Calu3 (cell line): ENCODE measurements around the gene BDH2. TPM values are rescaled to one million over a fixed set of nuclear protein-coding genes. Genes with fewer than 3 reads are reported as not detected.

ENCODE experiments used
- BruUV-seq: library from RNA; stranded (reverse); fragments of 400-500 nt; replicated peaks from 2 replicates; lab custom pipeline; 2021; lab: Mats Ljungman, UMichigan
- CTCF ChIA-PET: fragments of 300-600 bp; sonication (Branson Sonifier 250); formaldehyde crosslinking; loops from one replicate; lab custom pipeline; 2022; ENCODE audit warnings: antibody characterized with exemption; lab: Charles Lee
- DNase-seq: peaks from one replicate; pipeline ENCODE4 v3.0.0; 2022
- H3K27ac Mint-ChIP-seq: one replicate; pipeline ENCODE4 v1.8.0; 2022; ENCODE audit warnings: mixed read lengths; ENCODE audit not compliant: unreplicated experiment
- H3K27me3 Mint-ChIP-seq: one replicate; pipeline ENCODE4 v1.8.0; 2022; ENCODE audit warnings: mixed read lengths; ENCODE audit not compliant: unreplicated experiment
- H3K36me3 Mint-ChIP-seq: one replicate; pipeline ENCODE4 v1.8.0; 2022; ENCODE audit warnings: mild to moderate bottlenecking, moderate library complexity, mixed read lengths; ENCODE audit not compliant: insufficient read depth, unreplicated experiment
- H3K4me1 Mint-ChIP-seq: one replicate; pipeline ENCODE4 v1.8.0; 2022; ENCODE audit warnings: mild to moderate bottlenecking, low read depth, mixed read lengths; ENCODE audit not compliant: unreplicated experiment
- H3K4me3 Mint-ChIP-seq: one replicate; pipeline ENCODE4 v1.8.0; 2022; ENCODE audit warnings: mild to moderate bottlenecking, low read depth, moderate library complexity, mixed read lengths; ENCODE audit not compliant: unreplicated experiment
- H3K9me3 Mint-ChIP-seq: one replicate; pipeline ENCODE4 v1.8.0; 2022; ENCODE audit warnings: low read depth, mixed read lengths; ENCODE audit not compliant: unreplicated experiment
- CTCF ChIP-seq: fragments of 200-600 bp; IDR thresholded peaks from one replicate; pipeline ENCODE4 v1.8.0; 2022; ENCODE audit warnings: antibody characterized with exemption; ENCODE audit not compliant: unreplicated experiment
- intact Hi-C: fragments of 100-400 bp; cut with micrococcal nuclease; formaldehyde crosslinking; loops from one replicate; pipeline ENCODE4 v1.10.0; 2022; ENCODE audit not compliant: unreplicated experiment
- total RNA-seq: library from RNA; stranded (reverse); gene quantifications from 2 replicates; pipeline ENCODE4 v1.2.3, GENCODE V29; 2022

BDH2 gene
- total RNA-seq, 1 experiment from 2014 or later, result 8.1 TPM

DNA sequence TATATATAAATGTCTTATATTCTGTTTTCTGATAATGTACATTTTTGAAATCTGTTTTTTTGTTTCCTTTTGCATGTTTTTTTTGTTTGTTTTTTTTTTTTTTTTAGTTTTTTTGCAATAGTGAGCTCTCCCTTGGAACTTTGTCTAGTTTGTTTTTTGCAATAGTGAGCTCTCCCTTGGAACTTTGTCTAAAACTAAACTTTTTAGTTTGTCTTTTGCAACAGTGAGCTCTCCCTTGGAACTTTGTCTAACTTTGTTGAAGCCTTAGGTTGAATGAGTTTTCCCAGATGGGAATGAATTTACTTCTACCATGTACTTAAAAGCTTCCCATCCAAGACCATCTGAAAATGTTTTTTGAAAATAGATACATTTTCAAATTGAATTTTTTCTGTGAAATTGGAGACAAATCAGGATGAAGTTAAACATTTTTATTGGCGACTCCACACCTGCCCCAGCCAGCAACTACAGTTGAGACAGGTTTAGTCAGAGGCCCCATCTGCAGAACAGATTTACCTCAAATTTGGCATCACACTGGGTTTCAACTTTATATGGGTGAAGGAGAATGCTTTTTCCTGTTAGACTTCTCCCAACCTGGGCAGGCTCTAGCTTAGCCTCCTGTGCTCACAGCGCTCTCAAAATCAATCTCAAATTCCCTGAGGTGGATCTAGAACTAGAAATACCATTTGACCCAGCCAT, 39.0 kb downstream of the BDH2 start:
- CTCF ChIA-PET, result no interaction called here
- intact Hi-C loops, result no loop called here
- BruUV-seq, result no TSS peak
- Mint-ChIP-seq H3K27ac (no peak overlapping the region), H3K4me3 (no peak overlapping the region), H3K27me3 (no peaks in the 10 kb centered on the region), H3K9me3 (no peaks in the 10 kb centered on the region), H3K4me1 (no peaks in the 10 kb centered on the region), H3K36me3 (no peaks in the 10 kb centered on the region)
- DNase-seq, result no peak
- no peak for TF ChIP-seq CTCF

- Mint-ChIP-seq H3K4me3 (no peak overlapping the region), H3K27ac (no peak overlapping the region), H3K4me1 (no peaks in the 10 kb centered on the region), H3K27me3 (no peaks in the 10 kb centered on the region), H3K9me3 (no peaks in the 10 kb centered on the region), H3K36me3 (no peaks in the 10 kb centered on the region)
- intact Hi-C loops, result no loop called here
- CTCF ChIA-PET, result no interaction called here
- no peak for DNase-seq
- TF ChIP-seq CTCF, result no peak
- no TSS peak for BruUV-seq
These were observed 45.6 kb downstream of the BDH2 start for GRCh38 chr4:103054030-103054429.

DNA sequence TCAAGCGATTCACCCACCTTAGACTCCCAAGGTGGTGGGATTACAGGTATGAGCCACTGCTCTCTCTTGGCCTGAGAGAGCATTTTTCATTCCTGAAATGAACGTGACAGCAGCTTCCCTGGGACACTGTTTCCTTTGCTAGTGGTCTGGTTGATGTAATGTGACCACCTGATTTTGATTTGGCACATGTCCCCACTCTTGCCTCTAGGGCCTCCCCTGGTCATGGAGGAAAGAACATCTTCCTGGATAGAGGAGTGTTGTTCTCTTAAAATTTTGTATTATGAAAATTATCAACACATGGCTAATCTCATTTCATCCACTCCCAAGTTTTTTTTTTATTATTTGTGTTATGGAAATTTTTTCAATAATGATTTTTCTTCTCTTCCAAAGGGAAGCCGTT, 46.9 kb downstream of the BDH2 start:
- no peak for TF ChIP-seq CTCF
- Mint-ChIP-seq H3K27me3 (no peaks in the 10 kb centered on the region), H3K27ac (no peak overlapping the region), H3K9me3 (no peaks in the 10 kb centered on the region), H3K36me3 (no peaks in the 10 kb centered on the region), H3K4me1 (no peaks in the 10 kb centered on the region), H3K4me3 (no peak overlapping the region)
- BruUV-seq, result no TSS peak
- DNase-seq, result no peak
- CTCF ChIA-PET, result no interaction called here
- intact Hi-C loops, result no loop called here

DNA sequence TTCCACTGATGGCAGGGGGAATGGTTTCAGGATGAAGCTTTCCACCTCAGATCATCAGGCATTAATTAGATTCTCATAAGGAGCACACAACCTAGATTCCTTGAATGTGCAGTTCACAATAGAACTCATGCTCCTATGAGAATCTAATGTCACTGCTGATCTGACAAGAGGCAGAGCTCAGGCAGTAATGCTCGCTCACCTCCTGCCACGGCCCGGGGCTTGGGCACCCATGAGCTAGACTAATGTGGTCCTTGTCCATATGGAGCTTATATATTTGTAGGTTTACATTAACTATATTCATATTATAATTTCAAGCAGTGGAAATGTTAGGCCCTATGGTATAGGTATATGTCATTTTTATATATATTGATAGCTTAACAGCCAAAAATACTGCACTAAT, 47.5 kb downstream of the BDH2 start:
- H3K36me3 Mint-ChIP-seq, result no peaks in the 10 kb centered on the region
- H3K9me3 Mint-ChIP-seq, result no peaks in the 10 kb centered on the region
- BruUV-seq, result no TSS peak
- H3K27ac Mint-ChIP-seq, result no peak overlapping the region
- CTCF ChIA-PET, result interaction anchor here (0.7 kb wide), 1 partner anchor 604 kb away, joined by 3 read pairs; no protein-coding TSS in a partner anchor
- TF ChIP-seq CTCF, result no peak
- H3K4me3 Mint-ChIP-seq, result no peak overlapping the region
- no peaks in the 10 kb centered on the region for H3K4me1 Mint-ChIP-seq
- intact Hi-C loops, result no loop called here
- no peaks in the 10 kb centered on the region for H3K27me3 Mint-ChIP-seq
- no peak for DNase-seq
